Stimulated activated CD8-positive, alpha-beta memory T cell treated with anti-CD3 and anti-CD28 coated beads, Interleukin-7, amount 100 ng/mL, for 1 hour (primary cell): ENCODE results near the gene INPP5A.

ENCODE experiments used
- DNase-seq, 2 donors: peaks; one replicate each; pipeline ENCODE4 v3.0.0-alpha.2; 2020; ENCODE audit warnings: low read depth in 2 of 2

The INPP5A gene

GRCh38 chr10:132721725-132722124, 184.1 kb downstream of the INPP5A start:
- DNase-seq: no peak

- DNase-seq: no peak
Observed at GRCh38 chr10:132722394-132723329, 185.1 kb downstream of the INPP5A start.

GRCh38 chr10:132723330-132723970, 185.9 kb downstream of the INPP5A start:
- no peak for DNase-seq

GRCh38 chr10:132724446-132724845, 186.9 kb downstream of the INPP5A start:
- DNase-seq: no peak

- no peak for DNase-seq
Observed at GRCh38 chr10:132725202-132725601, 187.6 kb downstream of the INPP5A start.

GRCh38 chr10:132726194-132726593, 188.6 kb downstream of the INPP5A start:
- DNase-seq: no peak

- no peak for DNase-seq
Observed at GRCh38 chr10:132726951-132727350, 189.4 kb downstream of the INPP5A start.

- no peak for DNase-seq
Observed at GRCh38 chr10:132727411-132727810, 189.8 kb downstream of the INPP5A start.

- no peak for DNase-seq
Observed at GRCh38 chr10:132728321-132728720, 190.7 kb downstream of the INPP5A start.

- no peak for DNase-seq
Observed at GRCh38 chr10:132728741-132729140, 191.2 kb downstream of the INPP5A start.

- no peak for DNase-seq
Observed at GRCh38 chr10:132729810-132730572, 192.4 kb downstream of the INPP5A start.

GRCh38 chr10:132730573-132730953, 193.0 kb downstream of the INPP5A start:
- no peak for DNase-seq

GRCh38 chr10:132732518-132732917, 194.9 kb downstream of the INPP5A start:
- DNase-seq: no peak

GRCh38 chr10:132733926-132734325, 196.3 kb downstream of the INPP5A start:
- no peak for DNase-seq

GRCh38 chr10:132735341-132735775, 197.8 kb downstream of the INPP5A start:
- no peak for DNase-seq

GRCh38 chr10:132735923-132736391, 198.4 kb downstream of the INPP5A start:
- no peak for DNase-seq

GRCh38 chr10:132737390-132738048, 199.9 kb downstream of the INPP5A start:
- no peak for DNase-seq

- no peak for DNase-seq
Observed at GRCh38 chr10:132738454-132739224, 201.1 kb downstream of the INPP5A start.

- no peak for DNase-seq
Observed at GRCh38 chr10:132739225-132739613, 201.6 kb downstream of the INPP5A start.

GRCh38 chr10:132740588-132740987, 203.0 kb downstream of the INPP5A start:
- no peak for DNase-seq
